K562 (cell line): ENCODE results near the gene PRR36. TPM values are rescaled to one million over a fixed set of nuclear protein-coding genes. Genes with fewer than 3 reads are reported as not detected.

ENCODE experiments used
- BMI1 ChIP-seq: fragments of 150-350 bp; IDR thresholded peaks from 2 replicates; pipeline ENCODE4 v1.6.1; 2014; ENCODE audit warnings: low read length
- CTCF ChIP-seq, 3 experiments: IDR thresholded peaks in 2 of 3; conservative IDR thresholded peaks in 1 of 3; 2 replicates each; pipeline ENCODE4 v1.5.1; 2011 to 2012; ENCODE audit warnings: low read length in 3 of 3, mild to moderate bottlenecking in 3 of 3, control low read depth in 2 of 3, improper control_type of control experiment in 1 of 3, inconsistent platforms in 1 of 3, low read depth in 1 of 3, mixed read lengths in 1 of 3, moderate library complexity in 1 of 3; ENCODE audit not compliant: insufficient read depth in 2 of 3
- ETV5 ChIP-seq: sonication (generic); formaldehyde crosslinking; IDR thresholded peaks from 2 replicates; pipeline ENCODE4 v1.4.0; 2020; ENCODE audit warnings: low read depth, mild to moderate bottlenecking, missing genetic modification reagents
- GTF2A2 ChIP-seq: IDR thresholded peaks from 2 replicates; pipeline ENCODE4 v1.6.1; 2016; ENCODE audit warnings: mild to moderate bottlenecking, missing genetic modification characterization, missing compliant biosample characterization
- HDAC6 ChIP-seq: IDR thresholded peaks from 2 replicates; pipeline ENCODE4 v1.6.1; 2012; ENCODE audit warnings: low read depth, mild to moderate bottlenecking, control low read depth, inconsistent platforms, low read length, moderate library complexity
- HNRNPH1 ChIP-seq: fragments of 200-400 bp; formaldehyde crosslinking; optimal IDR thresholded peaks from 2 replicates; pipeline ENCODE3; 2017; ENCODE audit warnings: low read depth, mild to moderate bottlenecking, low read length, moderate library complexity
- L3MBTL2 ChIP-seq: fragments of 450-650 bp; IDR thresholded peaks from 2 replicates; pipeline ENCODE4 v1.6.1; 2016; ENCODE audit warnings: mild to moderate bottlenecking, moderate library complexity
- MAZ ChIP-seq, 2 experiments: fragments of 450-650 bp in 1 of 2; sonication (generic) in 1 of 2; formaldehyde crosslinking; IDR thresholded peaks in 1 of 2; conservative IDR thresholded peaks in 1 of 2; 2 replicates each; pipeline versions ENCODE4 v1.4.0 to v1.5.0; 2020; ENCODE audit warnings: mild to moderate bottlenecking in 1 of 2, missing genetic modification reagents in 1 of 2
- RREB1 ChIP-seq: fragments of 250-450 bp; sonication (Bioruptor Pico); IDR thresholded peaks from 2 replicates; pipeline ENCODE4 v1.4.0; 2020
- STAT5B ChIP-seq: fragments of 250-450 bp; sonication (Bioruptor Pico); IDR thresholded peaks from 2 replicates; pipeline ENCODE4 v1.8.0; 2021; ENCODE audit warnings: mild to moderate bottlenecking, inconsistent platforms
- VEZF1 ChIP-seq: fragments of 200-800 bp; sonication (Bioruptor generic); IDR thresholded peaks from 2 replicates; pipeline ENCODE4 v1.6.1; 2017; ENCODE audit warnings: missing genetic modification characterization, missing compliant biosample characterization
- ZBTB49 ChIP-seq: sonication (generic); formaldehyde crosslinking; IDR thresholded peaks from 2 replicates; pipeline ENCODE4 v1.8.0; 2022; ENCODE audit warnings: missing genetic modification reagents, mild to moderate bottlenecking, borderline replicate concordance
- ZBTB7A ChIP-seq: IDR thresholded peaks from 2 replicates; pipeline ENCODE4 v1.6.1; 2011; ENCODE audit warnings: low read depth, mild to moderate bottlenecking, low read length, moderate library complexity, borderline replicate concordance; ENCODE audit not compliant: control insufficient read depth
- ZFP36 ChIP-seq: fragments of 150-350 bp; IDR thresholded peaks from 2 replicates; pipeline ENCODE4 v1.6.1; 2018; ENCODE audit warnings: low read length, low read depth; ENCODE audit not compliant: partially characterized antibody
- ZNF75A ChIP-seq: fragments of 450-650 bp; formaldehyde crosslinking; IDR thresholded peaks from 2 replicates; pipeline ENCODE4 v1.4.0; 2020; ENCODE audit warnings: mild to moderate bottlenecking
- polyA plus RNA-seq, 8 experiments: library from polyadenylated mRNA; depleted of rRNA in 4 of 8; stranded (reverse) in 5 of 8; unstranded in 3 of 8; fragments of >200 nt; fragmentation: Nextera tagmentation in 2 of 8; fragmentation: Illumina TruSeq in 1 of 8; extraction: Ambion mirVana in 2 of 8; extraction: Trizol in 1 of 8; gene quantifications; 2 replicates each; pipeline versions ENCODE4 v1.2.1 to v1.2.3, GENCODE V29; 2011 to 2014; ENCODE audit warnings: inconsistent platforms in 1 of 8, missing spikeins in 1 of 8
- total RNA-seq, 7 experiments: library from RNA; depleted of rRNA in 6 of 7; stranded (reverse); fragments of >200 nt in 6 of 7; fragmentation: Illumina TruSeq in 2 of 7; extraction: Trizol in 2 of 7; gene quantifications; 2 replicates each; pipeline versions ENCODE4 v1.2.1 to v1.2.3, GENCODE V29; 2011 to 2021; ENCODE audit warnings: low replicate concordance in 1 of 7

PRR36 gene
- total and polyA plus RNA-seq, 9 of the 15 experiments (the other 6 are each of a cell fraction or from before 2014, with no cell fraction given), result 0.05 to 0.42 (median 0.06) TPM; not detected in 6

- TF ChIP-seq CTCF (IDR thresholded peaks at IDR 0.05 in 2 of 3, conservative IDR thresholded peaks at IDR 0.05 in 1 of 3; ENCODE audit: insufficient read depth in 2 of 3, low read depth in 1 of 3, low read length in 3 of 3), result 0 out of 6 replicates have a peak, but pooled peaks of 1 of the 3 experiments have one; percentile 0
- TF ChIP-seq MAZ (CRISPR knock-in tag; conservative IDR thresholded peaks at IDR 0.05 in 1 of 2, IDR thresholded peaks at IDR 0.05 in 1 of 2), result peak; percentile 62 to 68
- TF ChIP-seq BMI1, result no peak
- 0 out of 2 replicates have a peak, but pooled peaks have one; percentile 38 for TF ChIP-seq L3MBTL2
- TF ChIP-seq STAT5B (CRISPR knock-in tag), result no peak
- TF ChIP-seq VEZF1 (CRISPR knock-in tag), result peak; percentile 64; the same call in 1 of the 2 replicates
- no peak for TF ChIP-seq HNRNPH1
- peak; percentile 32; the same call in 1 of the 2 replicates for TF ChIP-seq ETV5 (CRISPR knock-in tag)
- TF ChIP-seq HDAC6, result no peak
- no peak for TF ChIP-seq ZBTB49
- no peak for TF ChIP-seq ZFP36
- TF ChIP-seq GTF2A2, result no peak
- peak; percentile 91 for TF ChIP-seq ZBTB7A
- no peak for TF ChIP-seq RREB1 (CRISPR knock-in tag)
- TF ChIP-seq ZNF75A (CRISPR knock-in tag), result no peak
These were observed 14.1 kb upstream of the PRR36 start, which contains the start of gene LRRC8E (continued) for GRCh38 chr19:7888145-7888825.
